GM12878 (cell line): ENCODE data around the gene SRI.

ENCODE experiments used
- ASH2L ChIP-seq: fragments of 300-600, 200-600 bp; sonication (generic); IDR thresholded peaks from 2 replicates; pipeline ENCODE4 v1.6.1; 2017; ENCODE audit warnings: low read depth, mild to moderate bottlenecking, borderline replicate concordance
- CHD2 ChIP-seq: IDR thresholded peaks from 2 replicates; pipeline ENCODE4 v1.6.1; 2011; ENCODE audit warnings: low read depth, low read length, improper control_type of control experiment, borderline replicate concordance
- CREM ChIP-seq: IDR thresholded peaks from 2 replicates; pipeline ENCODE4 v1.6.1; 2014; ENCODE audit warnings: antibody characterized with exemption, low read depth
- DPF2 ChIP-seq: fragments of 450-650 bp; IDR thresholded peaks from 2 replicates; pipeline ENCODE4 v1.6.1; 2017; ENCODE audit warnings: mild to moderate bottlenecking
- HDAC2 ChIP-seq: fragments of 200-600 bp; sonication (generic); IDR thresholded peaks from 2 replicates; pipeline ENCODE4 v1.6.1; 2017
- MAX ChIP-seq: IDR thresholded peaks from 2 replicates; pipeline ENCODE4 v1.6.1; 2012; ENCODE audit warnings: low read depth, low read length, improper control_type of control experiment
- NFYB ChIP-seq: IDR thresholded peaks from 2 replicates; pipeline ENCODE4 v1.6.1; 2011; ENCODE audit warnings: low read depth, mild to moderate bottlenecking, low read length, improper control_type of control experiment, moderate library complexity; ENCODE audit not compliant: insufficient read depth
- POLR2A ChIP-seq: IDR thresholded peaks from 2 replicates; pipeline ENCODE4 v1.6.1; 2011; ENCODE audit warnings: low read depth, mild to moderate bottlenecking, low read length
- POLR2AphosphoS5 ChIP-seq: IDR thresholded peaks from 2 replicates; pipeline ENCODE4 v1.6.1; 2011; ENCODE audit warnings: mild to moderate bottlenecking, low read length, inconsistent platforms
- SMC3 ChIP-seq: IDR thresholded peaks from 2 replicates; pipeline ENCODE4 v1.6.1; 2011; ENCODE audit warnings: low read length, improper control_type of control experiment, borderline replicate concordance
- SUPT20H ChIP-seq: IDR thresholded peaks from 2 replicates; pipeline ENCODE4 v1.6.1; 2011; ENCODE audit warnings: low read depth, mild to moderate bottlenecking, low read length, moderate library complexity, borderline replicate concordance; ENCODE audit not compliant: control insufficient read depth
- WRNIP1 ChIP-seq: IDR thresholded peaks from 2 replicates; pipeline ENCODE4 v1.6.1; 2011; ENCODE audit warnings: low read depth, low read length, improper control_type of control experiment, borderline replicate concordance
- TF ChIP-seq, protein P1 (sequence below), 3 experiments: IDR thresholded peaks in 2 of 3; conservative IDR thresholded peaks in 1 of 3; 2 replicates each; pipeline ENCODE4 v1.5.1; 2011; ENCODE audit warnings: low read depth in 3 of 3, low read length in 3 of 3, mild to moderate bottlenecking in 3 of 3, control low read depth in 2 of 3, moderate library complexity in 2 of 3, inconsistent platforms in 1 of 3, mixed read lengths in 1 of 3; ENCODE audit not compliant: control insufficient read depth in 2 of 3, insufficient read depth in 1 of 3; ENCODE audit errors: extremely low read depth in 1 of 3
- TF ChIP-seq, protein P2 (sequence below): IDR thresholded peaks from 2 replicates; pipeline ENCODE4 v1.6.1; 2011; ENCODE audit warnings: mild to moderate bottlenecking, low read depth, low read length, moderate library complexity; ENCODE audit not compliant: insufficient replicate concordance

DNA sequence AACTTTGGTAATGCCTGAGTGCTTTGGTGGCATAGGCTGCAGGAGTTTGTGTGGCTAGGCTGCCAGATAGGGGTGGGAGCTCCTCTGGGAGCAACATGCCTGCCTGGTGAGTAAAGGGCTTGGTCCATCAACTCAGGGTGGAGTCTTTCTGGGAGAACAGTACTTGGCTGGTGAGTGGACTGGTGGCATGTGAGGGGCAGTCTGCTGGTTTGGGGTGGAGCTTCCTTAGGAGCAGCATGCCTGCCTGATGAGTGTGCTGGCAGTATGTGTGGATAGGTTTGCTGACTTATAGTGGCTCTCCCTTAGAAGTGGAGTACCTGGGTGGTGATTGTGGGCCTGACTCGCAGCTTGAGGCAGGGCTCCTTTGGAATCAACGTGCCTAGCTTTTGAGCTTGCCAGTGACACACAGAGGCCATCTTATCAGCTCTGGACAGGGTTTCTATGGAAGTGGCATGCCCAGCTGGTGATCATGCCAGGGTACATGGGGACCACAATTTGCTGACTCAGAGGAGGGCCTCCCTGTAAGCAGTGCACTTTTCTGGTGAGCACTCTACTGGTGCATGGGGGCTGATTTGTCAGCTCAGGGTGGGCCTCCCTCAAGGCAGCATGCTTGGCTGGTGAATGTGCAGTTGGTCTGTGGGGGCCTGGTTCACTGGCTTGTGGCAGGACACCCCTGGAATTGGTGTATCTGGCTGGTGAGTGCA lies 35.0 kb upstream of the SRI start:
- TF ChIP-seq CHD2 = no peak
- TF ChIP-seq CREM = no peak
- no peak for TF ChIP-seq POLR2AphosphoS5
- no peak for TF ChIP-seq POLR2A
- TF ChIP-seq, protein P1, sequence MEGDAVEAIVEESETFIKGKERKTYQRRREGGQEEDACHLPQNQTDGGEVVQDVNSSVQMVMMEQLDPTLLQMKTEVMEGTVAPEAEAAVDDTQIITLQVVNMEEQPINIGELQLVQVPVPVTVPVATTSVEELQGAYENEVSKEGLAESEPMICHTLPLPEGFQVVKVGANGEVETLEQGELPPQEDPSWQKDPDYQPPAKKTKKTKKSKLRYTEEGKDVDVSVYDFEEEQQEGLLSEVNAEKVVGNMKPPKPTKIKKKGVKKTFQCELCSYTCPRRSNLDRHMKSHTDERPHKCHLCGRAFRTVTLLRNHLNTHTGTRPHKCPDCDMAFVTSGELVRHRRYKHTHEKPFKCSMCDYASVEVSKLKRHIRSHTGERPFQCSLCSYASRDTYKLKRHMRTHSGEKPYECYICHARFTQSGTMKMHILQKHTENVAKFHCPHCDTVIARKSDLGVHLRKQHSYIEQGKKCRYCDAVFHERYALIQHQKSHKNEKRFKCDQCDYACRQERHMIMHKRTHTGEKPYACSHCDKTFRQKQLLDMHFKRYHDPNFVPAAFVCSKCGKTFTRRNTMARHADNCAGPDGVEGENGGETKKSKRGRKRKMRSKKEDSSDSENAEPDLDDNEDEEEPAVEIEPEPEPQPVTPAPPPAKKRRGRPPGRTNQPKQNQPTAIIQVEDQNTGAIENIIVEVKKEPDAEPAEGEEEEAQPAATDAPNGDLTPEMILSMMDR (IDR thresholded peaks at IDR 0.05 in 2 of 3, conservative IDR thresholded peaks at IDR 0.05 in 1 of 3; ENCODE audit: control insufficient read depth in 2 of 3, extremely low read depth in 1 of 3, insufficient read depth in 1 of 3, low read depth in 3 of 3, low read length in 3 of 3) = no peak
- TF ChIP-seq HDAC2 = no peak
- TF ChIP-seq, protein P2, sequence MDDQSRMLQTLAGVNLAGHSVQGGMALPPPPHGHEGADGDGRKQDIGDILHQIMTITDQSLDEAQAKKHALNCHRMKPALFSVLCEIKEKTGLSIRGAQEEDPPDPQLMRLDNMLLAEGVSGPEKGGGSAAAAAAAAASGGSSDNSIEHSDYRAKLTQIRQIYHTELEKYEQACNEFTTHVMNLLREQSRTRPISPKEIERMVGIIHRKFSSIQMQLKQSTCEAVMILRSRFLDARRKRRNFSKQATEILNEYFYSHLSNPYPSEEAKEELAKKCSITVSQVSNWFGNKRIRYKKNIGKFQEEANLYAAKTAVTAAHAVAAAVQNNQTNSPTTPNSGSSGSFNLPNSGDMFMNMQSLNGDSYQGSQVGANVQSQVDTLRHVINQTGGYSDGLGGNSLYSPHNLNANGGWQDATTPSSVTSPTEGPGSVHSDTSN = no peak
- no peak for TF ChIP-seq DPF2
- no peak for TF ChIP-seq ASH2L
- TF ChIP-seq NFYB = no peak
- no peak for TF ChIP-seq MAX
- TF ChIP-seq WRNIP1 = no peak
- TF ChIP-seq SUPT20H = no peak
- no peak for TF ChIP-seq SMC3
